ENCODE data around the gene C20orf144.

- no peak for TF ChIP-seq CTCF (IDR thresholded peaks at IDR 0.05)
- no peak for TF ChIP-seq EP300 (IDR thresholded peaks at IDR 0.05)
Observed at GRCh38 chr20:33621717-33622400, 40.3 kb upstream of the C20orf144 start.
